Duodenal mucosa (tissue), 2 donors: ENCODE results near the gene SLC22A31.
"Not testable (repeated sequence)": the region's sequence is repeated elsewhere in the genome, so short reads cannot be mapped to it uniquely, and the experiment has no call there.

Experiments used
- H3K27ac ChIP-seq: one replicate; pipeline ENCODE4 v1.7.0; 2013; ENCODE audit warnings: low read depth, low read length
- H3K27me3 ChIP-seq, 2 donors: one replicate each; pipeline ENCODE4 v1.7.0; 2013; ENCODE audit warnings: low read length in 2 of 2, control low read depth in 1 of 2; ENCODE audit not compliant: insufficient read depth in 2 of 2, control insufficient read depth in 1 of 2
- H3K36me3 ChIP-seq, 2 donors: one replicate each; pipeline ENCODE4 v1.7.0; 2013; ENCODE audit warnings: low read length in 2 of 2, control low read depth in 1 of 2; ENCODE audit not compliant: insufficient read depth in 2 of 2, control insufficient read depth in 1 of 2
- H3K4me1 ChIP-seq, 2 donors: one replicate each; pipeline ENCODE4 v1.7.0; 2013; ENCODE audit warnings: low read length in 2 of 2, control low read depth in 1 of 2; ENCODE audit not compliant: insufficient read depth in 2 of 2, control insufficient read depth in 1 of 2
- H3K4me3 ChIP-seq, 2 donors: one replicate each; pipeline ENCODE4 v1.7.0; 2013; ENCODE audit warnings: low read length in 2 of 2, low read depth in 1 of 2
- H3K9ac ChIP-seq, 2 donors: one replicate each; pipeline ENCODE4 v1.7.0; 2013; ENCODE audit warnings: low read length in 2 of 2, low read depth in 1 of 2
- H3K9me3 ChIP-seq, 2 donors: one replicate each; pipeline ENCODE4 v1.7.0; 2013; ENCODE audit warnings: low read length in 2 of 2, control low read depth in 1 of 2; ENCODE audit not compliant: control insufficient read depth in 1 of 2

Gene SLC22A31

GRCh38 chr16:89194340-89195311, 5.7 kb downstream of the SLC22A31 start:
- H3K4me1 ChIP-seq = peaks cover 0 to 2% of the 10 kb centered on the region in 2 donors
- H3K4me3 ChIP-seq = no peak overlapping the region
- peaks cover 16 to 18% of the 10 kb centered on the region in 2 donors for H3K27me3 ChIP-seq

GRCh38 chr16:89193576-89194293, 6.6 kb downstream of the SLC22A31 start:
- H3K9me3 ChIP-seq = no peaks in the 10 kb centered on the region
- H3K9ac ChIP-seq = no peak overlapping the region
- H3K36me3 ChIP-seq = no peaks in the 10 kb centered on the region
- no peak overlapping the region for H3K27ac ChIP-seq
- H3K4me1 ChIP-seq = no peaks in the 10 kb centered on the region
- H3K4me3 ChIP-seq = no peak overlapping the region
- H3K27me3 ChIP-seq = peaks cover 7 to 9% of the 10 kb centered on the region in 2 donors

More at GRCh38 chr16:89194340-89195311, 5.7 kb downstream of the SLC22A31 start:
- Histone ChIP-seq H3K9ac (no peak overlapping the region), H3K36me3 (no peaks in the 10 kb centered on the region), H3K27ac (no peak overlapping the region), H3K9me3 (no peaks in the 10 kb centered on the region)

- Histone ChIP-seq H3K4me1 (no peaks in the 10 kb centered on the region), H3K4me3 (no peak overlapping the region), H3K27ac (no peak overlapping the region), H3K9me3 (no peaks in the 10 kb centered on the region), H3K36me3 (no peaks in the 10 kb centered on the region), H3K27me3 (peaks cover 2 to 4% of the 10 kb centered on the region in 2 donors), H3K9ac (no peak overlapping the region)
These were observed 7.3 kb downstream of the SLC22A31 start for GRCh38 chr16:89192956-89193575.

GRCh38 chr16:89192186-89192955, 8.0 kb downstream of the SLC22A31 start:
- H3K4me3 ChIP-seq = peak overlapping the region; percentile 35 to 60
- H3K9me3 ChIP-seq, H3K27ac ChIP-seq, H3K4me1 ChIP-seq, H3K9ac ChIP-seq, H3K36me3 ChIP-seq, H3K27me3 ChIP-seq: not testable (repeated sequence)

GRCh38 chr16:89191901-89192185, 8.5 kb downstream of the SLC22A31 start:
- H3K27ac ChIP-seq = no peak overlapping the region
- no peaks in the 10 kb centered on the region for H3K9me3 ChIP-seq
- no peak overlapping the region for H3K9ac ChIP-seq
- peaks cover 0 to 4% of the 10 kb centered on the region in 2 donors for H3K27me3 ChIP-seq
- no peaks in the 10 kb centered on the region for H3K36me3 ChIP-seq
- peak overlapping the region; percentile 35 to 60 for H3K4me3 ChIP-seq
- no peaks in the 10 kb centered on the region for H3K4me1 ChIP-seq

GRCh38 chr16:89191033-89191900, 9.1 kb downstream of the SLC22A31 start:
- no peaks in the 10 kb centered on the region for H3K4me1 ChIP-seq
- no peaks in the 10 kb centered on the region for H3K9me3 ChIP-seq
- H3K27me3 ChIP-seq = peaks cover 0 to 4% of the 10 kb centered on the region in 2 donors
- H3K9ac ChIP-seq = no peak overlapping the region
- H3K27ac ChIP-seq = no peak overlapping the region
- H3K36me3 ChIP-seq = no peaks in the 10 kb centered on the region
- no peak overlapping the region for H3K4me3 ChIP-seq

GRCh38 chr16:89190150-89190958, 10.0 kb downstream of the SLC22A31 start:
- H3K4me3 ChIP-seq = no peak overlapping the region
- H3K4me1 ChIP-seq = no peaks in the 10 kb centered on the region
- peaks cover 0 to 4% of the 10 kb centered on the region in 2 donors for H3K27me3 ChIP-seq
- no peaks in the 10 kb centered on the region for H3K9me3 ChIP-seq
- H3K36me3 ChIP-seq = no peaks in the 10 kb centered on the region
- no peak overlapping the region for H3K9ac ChIP-seq
- H3K27ac ChIP-seq = no peak overlapping the region

GRCh38 chr16:89189358-89190025, 10.8 kb downstream of the SLC22A31 start:
- H3K27ac ChIP-seq = no peak overlapping the region
- no peak overlapping the region for H3K4me3 ChIP-seq
- H3K36me3 ChIP-seq = no peaks in the 10 kb centered on the region
- no peaks in the 10 kb centered on the region for H3K4me1 ChIP-seq
- H3K9me3 ChIP-seq = no peaks in the 10 kb centered on the region
- peaks cover 0 to 4% of the 10 kb centered on the region in 2 donors for H3K27me3 ChIP-seq
- H3K9ac ChIP-seq = no peak overlapping the region
